Endodermal cell (in vitro differentiated cells): ENCODE results near the gene CLMP. TPM values are rescaled to one million over a fixed set of nuclear protein-coding genes. Genes with fewer than 3 reads are reported as not detected.

Experiments
- DNase-seq: peaks from one replicate; pipeline ENCODE4 v3.0.0-alpha.2; 2017
- H3K27ac ChIP-seq: 2 replicates; pipeline ENCODE4 v1.5.1; 2013; ENCODE audit warnings: mild to moderate bottlenecking, low read depth, low read length, moderate library complexity
- H3K27me3 ChIP-seq: 2 replicates; pipeline ENCODE4 v1.6.1; 2013; ENCODE audit warnings: mild to moderate bottlenecking, low read length, moderate library complexity; ENCODE audit not compliant: insufficient read depth, control insufficient read depth, poor library complexity, severe bottlenecking
- H3K36me3 ChIP-seq: 2 replicates; pipeline ENCODE4 v1.7.0; 2013; ENCODE audit warnings: mild to moderate bottlenecking, low read length, moderate library complexity; ENCODE audit not compliant: control insufficient read depth, insufficient read depth
- H3K4me1 ChIP-seq: one replicate; pipeline ENCODE4 v1.7.0; 2013; ENCODE audit warnings: low read length; ENCODE audit not compliant: control insufficient read depth, insufficient read depth
- H3K4me3 ChIP-seq: 2 replicates; pipeline ENCODE4 v1.5.1; 2013; ENCODE audit warnings: mild to moderate bottlenecking, low read length, moderate library complexity
- H3K9ac ChIP-seq: 2 replicates; pipeline ENCODE4 v1.6.1; 2013; ENCODE audit warnings: mild to moderate bottlenecking, low read length, moderate library complexity; ENCODE audit not compliant: poor library complexity, severe bottlenecking; ENCODE audit errors: extremely low read depth
- H3K9me3 ChIP-seq: 2 replicates; pipeline ENCODE4 v1.6.1; 2013; ENCODE audit warnings: mild to moderate bottlenecking, low read length, moderate library complexity; ENCODE audit not compliant: control insufficient read depth
- H3K27ac Mint-ChIP-seq: 2 replicates; pipeline ENCODE4 v1.8.0; 2020; ENCODE audit warnings: mixed read lengths
- H3K27me3 Mint-ChIP-seq: 2 replicates; pipeline ENCODE4 v1.8.0; 2021; ENCODE audit warnings: mild to moderate bottlenecking, mixed read lengths; ENCODE audit not compliant: insufficient read depth
- H3K36me3 Mint-ChIP-seq: 2 replicates; pipeline ENCODE4 v1.8.0; 2020; ENCODE audit warnings: low read depth, mixed read lengths
- H3K4me1 Mint-ChIP-seq: 2 replicates; pipeline ENCODE4 v1.8.0; 2020; ENCODE audit warnings: mixed read lengths
- H3K4me3 Mint-ChIP-seq: 2 replicates; pipeline ENCODE4 v1.8.0; 2020; ENCODE audit warnings: mild to moderate bottlenecking, moderate library complexity, mixed read lengths
- H3K9me3 Mint-ChIP-seq: 2 replicates; pipeline ENCODE4 v1.8.0; 2020; ENCODE audit warnings: mild to moderate bottlenecking, mixed read lengths
- CTCF ChIP-seq: fragments of 200-600 bp; sonication (generic); conservative IDR thresholded peaks from 2 replicates; pipeline ENCODE4 v1.5.0; 2021; ENCODE audit warnings: antibody characterized with exemption, mild to moderate bottlenecking
- WGBS, 2 experiments: methylation state at CpG; one replicate each; pipeline versions ENCODE4 v1.1.5 to v1.1.7; 2013; ENCODE audit warnings: missing lambda C conversion rate in 2 of 2, mixed read lengths in 1 of 2; ENCODE audit not compliant: insufficient coverage in 1 of 2, insufficient read length in 1 of 2; 5-methylcytosine and 5-hydroxymethylcytosine counted together
- total RNA-seq, 2 donors: library from RNA; stranded (reverse); fragmentation: NEBNext Ultra II Directional in 1 of 2; extraction: Animal tissue kit (Norgen Biotek cat#: 25700) in 1 of 2; gene quantifications; 2 replicates in 1 of 2; 3 replicates in 1 of 2; pipeline ENCODE4 v1.2.1, GENCODE V29; 2021

The CLMP gene
- total RNA-seq, 2 donors from 2014 or later: 86.5 to 94.4 TPM

- Mint-ChIP-seq H3K4me1 (peaks cover 35% of the 10 kb centered on the region), H3K27ac (no peak overlapping the region), H3K4me3 (no peak overlapping the region), H3K36me3 (no peaks in the 10 kb centered on the region), H3K9me3 (peaks cover 4% of the 10 kb centered on the region), H3K27me3 (no peaks in the 10 kb centered on the region)
- no peak for DNase-seq
- H3K4me1 ChIP-seq: peaks cover under 1% of the 10 kb centered on the region
- no peaks in the 10 kb centered on the region for H3K36me3 ChIP-seq
- no peaks in the 10 kb centered on the region for H3K9me3 ChIP-seq
- no peak overlapping the region for H3K4me3 ChIP-seq
- no peak overlapping the region for H3K27ac ChIP-seq
- 89 to 95% methylated on average over 7 to 11 of the region's 11 CpGs for WGBS, 2 experiments
- H3K27me3 ChIP-seq: no peaks in the 10 kb centered on the region
- H3K9ac ChIP-seq: no peak overlapping the region
- TF ChIP-seq CTCF: no peak
These were observed 18.3 kb upstream of the CLMP start for GRCh38 chr11:123213307-123213771.

DNA sequence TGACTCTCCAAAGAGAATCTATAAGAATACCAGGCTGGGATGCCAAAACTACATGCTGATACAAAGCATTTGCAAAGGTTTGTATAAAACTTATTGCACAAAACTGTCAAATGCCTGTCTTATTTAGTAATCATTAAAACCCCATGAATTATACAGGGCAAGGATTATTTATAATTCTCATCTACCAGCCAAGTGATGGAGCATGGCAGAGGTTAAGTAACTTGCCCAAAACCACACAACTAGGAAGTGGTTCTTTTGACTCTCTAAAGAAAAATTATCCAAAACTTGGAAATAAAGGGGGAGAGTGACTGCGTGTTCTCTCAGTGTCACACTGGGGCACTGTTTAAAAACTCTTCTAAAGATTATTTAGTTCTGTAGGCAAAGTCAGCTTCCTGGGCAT is 17.4 kb upstream of the CLMP start:
- Mint-ChIP-seq H3K27me3 (no peaks in the 10 kb centered on the region), H3K9me3 (peaks cover 4% of the 10 kb centered on the region), H3K4me1 (peaks cover 30% of the 10 kb centered on the region), H3K27ac (no peak overlapping the region), H3K4me3 (no peak overlapping the region), H3K36me3 (no peaks in the 10 kb centered on the region)
- TF ChIP-seq CTCF: no peak
- no peaks in the 10 kb centered on the region for H3K36me3 ChIP-seq
- H3K9ac ChIP-seq: no peak overlapping the region
- H3K4me1 ChIP-seq: no peaks in the 10 kb centered on the region
- H3K9me3 ChIP-seq: no peaks in the 10 kb centered on the region
- no peak for DNase-seq
- H3K4me3 ChIP-seq: no peak overlapping the region
- no peak overlapping the region for H3K27ac ChIP-seq
- 82 to 100% methylated on average over 1 of the region's 1 CpG for WGBS, 2 experiments
- H3K27me3 ChIP-seq: no peaks in the 10 kb centered on the region

DNA sequence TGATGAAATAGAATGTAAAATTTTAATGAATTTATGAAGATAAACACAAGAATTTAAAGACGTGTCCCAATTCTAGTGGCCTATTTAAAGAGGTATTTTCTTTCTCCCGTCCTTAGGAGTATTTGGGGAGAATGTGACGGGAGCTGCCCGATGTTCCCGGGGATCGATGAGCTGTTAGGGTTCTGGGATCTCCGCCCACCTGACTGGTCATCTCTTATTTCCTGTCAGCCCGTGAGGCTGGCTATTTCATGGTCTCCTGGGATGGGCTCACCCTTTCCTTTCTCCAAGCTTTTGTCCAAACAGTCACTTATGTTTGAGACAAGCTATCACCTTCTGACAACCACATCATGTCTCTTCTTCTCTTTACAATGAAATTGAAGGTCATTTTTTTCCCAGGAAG is 16.9 kb upstream of the CLMP start:
- WGBS, 2 experiments: 88 to 90% methylated on average over 8 of the region's 8 CpGs
- no peak for TF ChIP-seq CTCF
- H3K4me3 ChIP-seq: no peak overlapping the region
- H3K4me1 ChIP-seq: peaks cover 2% of the 10 kb centered on the region
- Mint-ChIP-seq H3K4me1 (peaks cover 34% of the 10 kb centered on the region), H3K9me3 (peaks cover 4% of the 10 kb centered on the region), H3K4me3 (no peak overlapping the region), H3K27me3 (no peaks in the 10 kb centered on the region), H3K27ac (no peak overlapping the region), H3K36me3 (no peaks in the 10 kb centered on the region)
- H3K27ac ChIP-seq: no peak overlapping the region
- H3K36me3 ChIP-seq: no peaks in the 10 kb centered on the region
- no peaks in the 10 kb centered on the region for H3K27me3 ChIP-seq
- DNase-seq: peak; percentile 50
- H3K9me3 ChIP-seq: no peaks in the 10 kb centered on the region
- H3K9ac ChIP-seq: no peak overlapping the region
